Measurements from ENCODE around the gene OCA2. TPM values are rescaled to one million over a fixed set of nuclear protein-coding genes. Genes with fewer than 3 reads are reported as not detected.

Gene OCA2
- total RNA-seq, 1 experiment from 2014 or later = 0.09 TPM

DNA sequence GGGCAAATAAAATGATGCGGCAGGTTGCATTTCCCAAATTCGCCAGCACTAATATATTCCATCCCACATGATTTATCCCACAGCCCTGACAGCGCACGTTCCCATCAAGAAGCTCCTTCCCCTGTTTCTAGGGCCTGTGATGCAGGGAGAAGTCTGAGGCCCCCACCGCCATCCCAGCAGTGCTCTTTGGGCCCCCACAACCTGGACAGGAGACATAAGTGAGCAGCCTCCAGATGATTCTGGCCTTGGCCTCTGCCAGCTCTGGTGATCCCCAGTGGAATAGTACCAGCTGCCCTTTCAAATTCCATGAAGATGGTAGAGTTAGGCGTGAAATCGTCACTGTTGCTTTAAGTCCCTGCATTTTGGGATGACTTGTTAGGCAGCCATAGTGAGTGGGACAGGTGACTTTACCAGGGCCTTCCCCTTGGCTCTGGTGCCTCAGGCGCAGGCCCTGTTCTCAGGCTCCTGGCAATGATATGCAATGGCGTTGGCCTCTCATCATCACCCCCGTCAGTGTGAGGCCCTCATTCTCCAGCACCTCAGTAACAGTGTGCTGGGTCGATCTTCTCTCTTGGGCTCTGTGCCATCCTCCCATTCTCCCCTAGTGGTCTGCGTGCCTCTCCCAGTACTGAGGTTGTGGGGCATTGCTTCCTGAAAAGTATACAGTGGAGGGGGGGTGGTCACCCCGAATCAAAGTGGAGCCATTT is 263.7 kb downstream of the OCA2 start:
- BruUV-seq (replicated peaks) = no TSS peak
- no peak for TF ChIP-seq EZH2 (IDR thresholded peaks at IDR 0.05; ENCODE audit: borderline replicate concordance, low read depth, low read length, poor library complexity, severe bottlenecking)
- TF ChIP-seq, protein P1, sequence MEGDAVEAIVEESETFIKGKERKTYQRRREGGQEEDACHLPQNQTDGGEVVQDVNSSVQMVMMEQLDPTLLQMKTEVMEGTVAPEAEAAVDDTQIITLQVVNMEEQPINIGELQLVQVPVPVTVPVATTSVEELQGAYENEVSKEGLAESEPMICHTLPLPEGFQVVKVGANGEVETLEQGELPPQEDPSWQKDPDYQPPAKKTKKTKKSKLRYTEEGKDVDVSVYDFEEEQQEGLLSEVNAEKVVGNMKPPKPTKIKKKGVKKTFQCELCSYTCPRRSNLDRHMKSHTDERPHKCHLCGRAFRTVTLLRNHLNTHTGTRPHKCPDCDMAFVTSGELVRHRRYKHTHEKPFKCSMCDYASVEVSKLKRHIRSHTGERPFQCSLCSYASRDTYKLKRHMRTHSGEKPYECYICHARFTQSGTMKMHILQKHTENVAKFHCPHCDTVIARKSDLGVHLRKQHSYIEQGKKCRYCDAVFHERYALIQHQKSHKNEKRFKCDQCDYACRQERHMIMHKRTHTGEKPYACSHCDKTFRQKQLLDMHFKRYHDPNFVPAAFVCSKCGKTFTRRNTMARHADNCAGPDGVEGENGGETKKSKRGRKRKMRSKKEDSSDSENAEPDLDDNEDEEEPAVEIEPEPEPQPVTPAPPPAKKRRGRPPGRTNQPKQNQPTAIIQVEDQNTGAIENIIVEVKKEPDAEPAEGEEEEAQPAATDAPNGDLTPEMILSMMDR (conservative IDR thresholded peaks at IDR 0.05; ENCODE audit: low read depth, low read length) = no peak
- DNase-seq (ENCODE audit: low spot score) = no peak
- intact Hi-C loops (cut with micrococcal nuclease; ENCODE audit: unreplicated experiment) = no loop called here
- no peaks in the 10 kb centered on the region for H3K4me1 ChIP-seq (ENCODE audit: insufficient read depth, low read length, poor library complexity, severe bottlenecking)
- no peak overlapping the region for H3K27ac ChIP-seq (ENCODE audit: low read depth, low read length, poor library complexity, severe bottlenecking)
- H3K9me3 ChIP-seq (ENCODE audit: low read depth, low read length, poor library complexity, severe bottlenecking) = peaks cover 52% of the 10 kb centered on the region
- ChIA-PET CTCF (no interaction called here), POLR2A (ENCODE audit: low non-redundant PET) (no interaction called here)
- H3K36me3 ChIP-seq (ENCODE audit: insufficient read depth, low read length, poor library complexity, severe bottlenecking) = no peaks in the 10 kb centered on the region
- no peaks in the 10 kb centered on the region for H3K27me3 ChIP-seq (replicated peaks; ENCODE audit: insufficient read depth, low read depth, low read length, poor library complexity)
- H3K4me3 ChIP-seq (ENCODE audit: low read depth, low read length, poor library complexity, severe bottlenecking) = no peak overlapping the region

DNA sequence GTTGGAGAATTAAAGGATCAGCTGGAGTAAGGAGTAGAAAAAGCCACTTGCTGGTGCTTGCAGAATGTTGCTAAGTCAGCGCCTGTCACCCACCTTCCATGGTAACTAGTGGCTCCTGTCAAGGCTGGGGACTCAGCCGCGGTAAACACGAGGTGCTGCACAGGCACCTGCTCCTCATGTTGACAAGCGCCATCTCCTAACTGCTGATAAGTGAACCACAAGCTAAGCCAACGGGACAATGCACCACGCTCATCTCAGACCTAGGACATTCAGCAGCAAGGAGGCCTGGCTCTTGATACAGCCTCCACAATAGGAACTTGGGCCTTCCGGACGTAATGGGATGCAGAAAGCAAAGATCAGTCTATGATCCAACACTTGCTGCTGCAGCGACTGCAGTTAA is 264.4 kb downstream of the OCA2 start:
- no peak overlapping the region for H3K4me3 ChIP-seq (ENCODE audit: low read depth, low read length, poor library complexity, severe bottlenecking)
- intact Hi-C loops (cut with micrococcal nuclease; ENCODE audit: unreplicated experiment) = no loop called here
- TF ChIP-seq EZH2 (IDR thresholded peaks at IDR 0.05; ENCODE audit: borderline replicate concordance, low read depth, low read length, poor library complexity, severe bottlenecking) = no peak
- TF ChIP-seq, protein P1 (conservative IDR thresholded peaks at IDR 0.05; ENCODE audit: low read depth, low read length) = no peak
- ChIA-PET POLR2A (ENCODE audit: low non-redundant PET) (no interaction called here), CTCF (no interaction called here)
- no peaks in the 10 kb centered on the region for H3K27me3 ChIP-seq (replicated peaks; ENCODE audit: insufficient read depth, low read depth, low read length, poor library complexity)
- no peak for DNase-seq (ENCODE audit: low spot score)
- no peak overlapping the region for H3K27ac ChIP-seq (ENCODE audit: low read depth, low read length, poor library complexity, severe bottlenecking)
- H3K36me3 ChIP-seq (ENCODE audit: insufficient read depth, low read length, poor library complexity, severe bottlenecking) = no peaks in the 10 kb centered on the region
- peaks cover 52% of the 10 kb centered on the region for H3K9me3 ChIP-seq (ENCODE audit: low read depth, low read length, poor library complexity, severe bottlenecking)
- BruUV-seq (replicated peaks) = no TSS peak
- H3K4me1 ChIP-seq (ENCODE audit: insufficient read depth, low read length, poor library complexity, severe bottlenecking) = no peaks in the 10 kb centered on the region

DNA sequence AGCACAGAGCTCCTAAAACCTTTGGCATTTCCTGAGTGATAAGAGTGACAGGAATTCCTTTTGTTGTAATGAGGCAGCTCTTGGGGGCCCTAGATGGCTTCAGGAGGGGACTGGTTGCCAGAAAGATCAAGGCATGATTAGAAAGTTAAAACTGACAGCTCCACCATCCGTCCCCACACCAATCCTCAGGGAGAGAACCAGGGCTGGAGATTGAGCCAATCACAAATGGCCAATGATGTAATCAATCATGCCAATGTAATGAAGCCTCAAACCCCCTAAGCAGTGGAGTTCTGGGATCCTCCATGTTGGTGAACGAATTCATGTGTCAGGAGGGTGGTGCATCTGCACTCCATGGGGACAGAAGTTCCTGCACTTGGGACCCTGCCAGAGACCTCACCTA is 265.1 kb downstream of the OCA2 start:
- CTCF ChIA-PET = no interaction called here
- BruUV-seq (replicated peaks) = no TSS peak
- no peak overlapping the region for H3K4me3 ChIP-seq (ENCODE audit: low read depth, low read length, poor library complexity, severe bottlenecking)
- H3K27me3 ChIP-seq (replicated peaks; ENCODE audit: insufficient read depth, low read depth, low read length, poor library complexity) = no peaks in the 10 kb centered on the region
- no peaks in the 10 kb centered on the region for H3K4me1 ChIP-seq (ENCODE audit: insufficient read depth, low read length, poor library complexity, severe bottlenecking)
- TF ChIP-seq, protein P1 (conservative IDR thresholded peaks at IDR 0.05; ENCODE audit: low read depth, low read length) = no peak
- no peak for TF ChIP-seq EZH2 (IDR thresholded peaks at IDR 0.05; ENCODE audit: borderline replicate concordance, low read depth, low read length, poor library complexity, severe bottlenecking)
- H3K36me3 ChIP-seq (ENCODE audit: insufficient read depth, low read length, poor library complexity, severe bottlenecking) = no peaks in the 10 kb centered on the region
- POLR2A ChIA-PET (ENCODE audit: low non-redundant PET) = no interaction called here
- H3K27ac ChIP-seq (ENCODE audit: low read depth, low read length, poor library complexity, severe bottlenecking) = no peak overlapping the region
- no peak for DNase-seq (ENCODE audit: low spot score)
- peaks cover 52% of the 10 kb centered on the region for H3K9me3 ChIP-seq (ENCODE audit: low read depth, low read length, poor library complexity, severe bottlenecking)
- intact Hi-C loops (cut with micrococcal nuclease; ENCODE audit: unreplicated experiment) = no loop called here
